RWPE2 (cell line): ENCODE results near the gene CPB2.

Source experiments
- ATAC-seq: fragments of 200-7000 bp; cut with Tn5 transposase; 3 replicates; pipeline ENCODE4 v1.9.1; 2021; ENCODE audit warnings: low read depth
- DNase-seq: peaks from one replicate; pipeline ENCODE4 v3.0.0-alpha.2; 2020; ENCODE audit warnings: low spot score
- H3K27ac ChIP-seq: fragments of 450-650 bp; 2 replicates; pipeline ENCODE4 v1.5.1; 2017; ENCODE audit warnings: mild to moderate bottlenecking; ENCODE audit not compliant: poor library complexity, severe bottlenecking
- H3K27me3 ChIP-seq: fragments of 250-450 bp; sonication (Bioruptor Pico); 2 replicates; pipeline ENCODE4 v1.5.1; 2021; ENCODE audit warnings: mild to moderate bottlenecking, moderate library complexity; ENCODE audit not compliant: insufficient read depth, poor library complexity, severe bottlenecking
- H3K36me3 ChIP-seq: fragments of 250-450 bp; sonication (Bioruptor Pico); 2 replicates; pipeline ENCODE4 v1.5.1; 2020; ENCODE audit warnings: low read depth, mild to moderate bottlenecking, moderate library complexity
- H3K4me1 ChIP-seq: fragments of 250-450 bp; sonication (Bioruptor Pico); 2 replicates; pipeline ENCODE4 v1.5.1; 2021; ENCODE audit warnings: mild to moderate bottlenecking, moderate library complexity; ENCODE audit not compliant: insufficient read depth, poor library complexity, severe bottlenecking
- H3K4me3 ChIP-seq: fragments of 250-450 bp; sonication (Bioruptor Pico); 2 replicates; pipeline ENCODE4 v1.5.1; 2021; ENCODE audit warnings: mild to moderate bottlenecking, moderate library complexity; ENCODE audit not compliant: severe bottlenecking
- H3K9me3 ChIP-seq: fragments of 250-450 bp; sonication (Bioruptor Pico); 2 replicates; pipeline ENCODE4 v1.5.1; 2021; ENCODE audit warnings: mild to moderate bottlenecking, moderate library complexity; ENCODE audit not compliant: severe bottlenecking
- CTCF ChIP-seq: fragments of 450-650 bp; IDR thresholded peaks from one replicate; pipeline ENCODE4 v1.5.1; 2017; ENCODE audit warnings: mild to moderate bottlenecking, moderate library complexity; ENCODE audit not compliant: poor library complexity, severe bottlenecking

Gene CPB2

GRCh38 chr13:46142776-46143175 lies 37.9 kb upstream of the CPB2 start:
- H3K36me3 ChIP-seq: no peaks in the 10 kb centered on the region

GRCh38 chr13:46140044-46140443 lies 35.2 kb upstream of the CPB2 start:
- no peak for TF ChIP-seq CTCF

More at GRCh38 chr13:46142776-46143175, 37.9 kb upstream of the CPB2 start:
- Histone ChIP-seq H3K27me3 (no peaks in the 10 kb centered on the region), H3K27ac (no peak overlapping the region), H3K9me3 (no peaks in the 10 kb centered on the region), H3K4me1 (no peaks in the 10 kb centered on the region), H3K4me3 (no peak overlapping the region)
- no peak for TF ChIP-seq CTCF
- no peak for ATAC-seq
- DNase-seq: no peak

GRCh38 chr13:46137627-46138317 lies 32.9 kb upstream of the CPB2 start:
- no peak for ATAC-seq
- no peak for DNase-seq
- Histone ChIP-seq H3K27ac (no peak overlapping the region), H3K36me3 (no peaks in the 10 kb centered on the region), H3K9me3 (no peaks in the 10 kb centered on the region), H3K27me3 (no peaks in the 10 kb centered on the region), H3K4me3 (no peak overlapping the region), H3K4me1 (peaks cover 10% of the 10 kb centered on the region)
- TF ChIP-seq CTCF: no peak

More at GRCh38 chr13:46140044-46140443, 35.2 kb upstream of the CPB2 start:
- Histone ChIP-seq H3K36me3 (no peaks in the 10 kb centered on the region), H3K9me3 (no peaks in the 10 kb centered on the region), H3K4me3 (no peak overlapping the region), H3K4me1 (peaks cover 4% of the 10 kb centered on the region), H3K27ac (no peak overlapping the region), H3K27me3 (no peaks in the 10 kb centered on the region)
- DNase-seq (no peak), ATAC-seq (no peak)

- DNase-seq (no peak), ATAC-seq (no peak)
- no peaks in the 10 kb centered on the region for H3K27me3 ChIP-seq
- H3K36me3 ChIP-seq: no peaks in the 10 kb centered on the region
- TF ChIP-seq CTCF: no peak
- H3K27ac ChIP-seq: no peak overlapping the region
- no peak overlapping the region for H3K4me3 ChIP-seq
- H3K4me1 ChIP-seq: peaks cover 10% of the 10 kb centered on the region
- H3K9me3 ChIP-seq: no peaks in the 10 kb centered on the region
Observed at GRCh38 chr13:46136688-46137087, 31.9 kb upstream of the CPB2 start.

- DNase-seq: no peak
- peaks cover 10% of the 10 kb centered on the region for H3K4me1 ChIP-seq
- H3K4me3 ChIP-seq: no peak overlapping the region
- no peaks in the 10 kb centered on the region for H3K27me3 ChIP-seq
- ATAC-seq: peak; percentile 89
- H3K36me3 ChIP-seq: no peaks in the 10 kb centered on the region
- H3K9me3 ChIP-seq: no peaks in the 10 kb centered on the region
- no peak overlapping the region for H3K27ac ChIP-seq
- TF ChIP-seq CTCF: no peak
Observed at GRCh38 chr13:46134961-46135522, 30.2 kb upstream of the CPB2 start.
